ENCODE data around the gene LIMK2. TPM values are rescaled to one million over a fixed set of nuclear protein-coding genes. Genes with fewer than 3 reads are reported as not detected.

Gene LIMK2
- total and polyA plus RNA-seq, 4 donors: 6.6 to 39.2 (median 13.4) TPM

DNA sequence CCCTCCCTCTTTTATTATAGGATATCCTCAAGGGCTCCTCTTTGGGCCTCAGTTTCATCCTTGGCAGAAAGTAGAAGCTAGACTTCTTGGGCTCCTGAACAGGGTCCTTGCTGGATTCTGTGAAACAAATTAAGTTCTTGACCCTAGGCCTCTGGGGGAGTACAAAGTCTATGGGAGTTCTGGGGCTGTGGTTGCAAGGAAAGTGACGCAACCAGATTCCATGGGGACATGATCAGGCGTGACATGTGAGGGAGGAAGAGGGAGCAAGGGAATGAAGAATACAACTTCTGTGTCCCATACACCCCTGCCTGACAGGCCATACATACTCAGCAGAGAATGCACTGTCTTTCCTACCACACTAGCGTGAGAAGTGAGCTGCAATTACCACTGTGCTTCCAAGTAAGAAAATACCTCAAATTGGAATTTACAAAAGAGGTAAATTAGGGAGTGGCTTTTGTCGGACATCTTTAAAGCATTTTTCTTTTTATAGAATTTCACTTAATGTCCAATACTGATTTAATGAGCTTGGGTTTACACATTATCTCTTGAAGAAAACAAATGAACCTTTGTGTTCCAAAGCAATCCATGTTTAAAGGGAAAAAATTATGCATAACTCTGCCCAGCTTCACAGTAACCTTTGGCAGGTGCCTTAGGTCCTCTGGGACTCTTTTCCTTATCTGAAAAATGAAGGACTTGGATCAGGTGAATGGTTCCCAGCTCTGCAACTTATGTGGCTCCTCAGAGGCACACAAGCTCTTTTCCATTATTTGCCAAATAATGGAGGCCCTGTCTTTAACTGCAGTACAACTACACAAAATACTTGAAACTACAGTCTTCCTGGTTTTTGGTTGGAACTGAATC lies 38.9 kb downstream of the LIMK2 start:
- no peak overlapping the region for H3K4me3 ChIP-seq (ENCODE audit: low read depth in 1 of 3, low read length in 3 of 3)
- no peaks in the 10 kb centered on the region for H3K9me3 ChIP-seq (ENCODE audit: control insufficient read depth in 4 of 4, low read length in 3 of 4)
- H3K27me3 ChIP-seq (ENCODE audit: control insufficient read depth in 4 of 4, insufficient read depth in 4 of 4, low read length in 3 of 4): no peaks in the 10 kb centered on the region
- DNase-seq (ENCODE audit: low spot score): no peak
- H3K4me1 ChIP-seq (ENCODE audit: control insufficient read depth in 4 of 4, insufficient read depth in 4 of 4, low read length in 3 of 4): peaks cover 0 to 4% (median 0%) of the 10 kb centered on the region in 4 donors
- 87% methylated on average over 4 of the region's 4 CpGs for WGBS
- H3K27ac ChIP-seq (ENCODE audit: low read depth in 1 of 2, low read length in 2 of 2): no peak overlapping the region
- no peak overlapping the region for H3K9ac ChIP-seq (ENCODE audit: low read depth in 1 of 2, low read length in 2 of 2)
- H3K36me3 ChIP-seq (ENCODE audit: control insufficient read depth in 4 of 4, insufficient read depth in 3 of 4, low read depth in 1 of 4, low read length in 3 of 4): peaks cover 0 to 2% (median 0%) of the 10 kb centered on the region in 4 donors
- TF ChIP-seq FOXA1 (IDR thresholded peaks at IDR 0.05) (no peak), RAD21 (IDR thresholded peaks at IDR 0.05) (no peak), HNF4A (conservative IDR thresholded peaks at IDR 0.05) (peak; percentile 24 to 37), HNF4G (IDR thresholded peaks at IDR 0.05) (peak; percentile 14)

DNA sequence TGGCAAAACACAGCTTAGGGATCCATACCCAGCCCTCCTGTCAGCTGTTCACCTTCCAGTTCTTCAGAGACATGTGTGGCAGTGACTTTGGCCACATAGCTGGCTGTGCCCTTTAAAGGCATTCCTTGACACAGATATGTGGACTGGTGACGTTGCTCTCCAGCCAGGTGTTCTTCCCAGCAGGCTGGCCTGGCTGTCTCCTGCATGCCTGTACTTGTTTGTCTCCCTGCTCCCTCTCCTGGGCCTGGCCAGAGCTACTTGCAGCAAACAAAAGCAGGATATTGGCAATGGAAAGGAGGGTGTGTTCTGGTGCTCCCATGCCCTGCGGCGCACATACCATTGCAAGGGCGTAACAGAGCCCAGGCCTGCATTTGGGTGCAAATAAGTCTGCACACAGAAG lies 41.9 kb downstream of the LIMK2 start:
- no peak for DNase-seq (ENCODE audit: low spot score)
- no peaks in the 10 kb centered on the region for H3K27me3 ChIP-seq (ENCODE audit: control insufficient read depth in 4 of 4, insufficient read depth in 4 of 4, low read length in 3 of 4)
- H3K4me1 ChIP-seq (ENCODE audit: control insufficient read depth in 4 of 4, insufficient read depth in 4 of 4, low read length in 3 of 4): no peaks in the 10 kb centered on the region
- H3K27ac ChIP-seq (ENCODE audit: low read depth in 1 of 2, low read length in 2 of 2): no peak overlapping the region
- peaks cover 2 to 7% (median 3%) of the 10 kb centered on the region in 4 donors for H3K36me3 ChIP-seq (ENCODE audit: control insufficient read depth in 4 of 4, insufficient read depth in 3 of 4, low read depth in 1 of 4, low read length in 3 of 4)
- no peak overlapping the region for H3K4me3 ChIP-seq (ENCODE audit: low read depth in 1 of 3, low read length in 3 of 3)
- no peak overlapping the region for H3K9ac ChIP-seq (ENCODE audit: low read depth in 1 of 2, low read length in 2 of 2)
- TF ChIP-seq RAD21 (IDR thresholded peaks at IDR 0.05) (peak in 1 of 2 donors; percentile 29), FOXA1 (IDR thresholded peaks at IDR 0.05) (no peak)
- no peaks in the 10 kb centered on the region for H3K9me3 ChIP-seq (ENCODE audit: control insufficient read depth in 4 of 4, low read length in 3 of 4)
- WGBS: 76% methylated on average over 4 of the region's 4 CpGs

DNA sequence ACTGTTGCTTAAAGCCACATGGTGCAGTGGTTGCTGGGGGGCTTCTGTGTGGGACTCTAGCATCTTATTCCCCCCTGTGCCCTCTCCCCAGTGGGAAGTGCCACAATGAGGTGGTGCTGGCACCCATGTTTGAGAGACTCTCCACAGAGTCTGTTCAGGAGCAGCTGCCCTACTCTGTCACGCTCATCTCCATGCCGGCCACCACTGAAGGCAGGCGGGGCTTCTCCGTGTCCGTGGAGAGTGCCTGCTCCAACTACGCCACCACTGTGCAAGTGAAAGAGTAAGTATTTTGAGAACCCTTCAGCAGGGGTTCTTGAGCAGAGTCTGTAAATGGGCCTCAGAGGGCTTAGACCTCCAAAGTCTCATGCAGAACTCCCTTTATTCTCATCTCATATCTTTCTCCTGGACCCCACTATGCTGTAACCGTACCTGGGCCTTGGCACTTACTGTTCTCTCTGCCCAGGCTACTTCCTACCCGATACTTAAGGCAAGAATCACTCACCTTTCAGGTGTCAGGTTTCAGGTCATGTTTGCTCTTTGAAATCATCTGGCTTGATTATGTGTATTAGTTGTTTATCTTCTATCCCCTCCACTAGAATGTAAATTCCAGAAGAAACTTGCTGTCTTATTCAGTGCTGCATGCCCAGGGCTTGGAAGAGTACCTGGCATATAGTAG lies 47.8 kb downstream of the LIMK2 start:
- Histone ChIP-seq H3K27me3 (ENCODE audit: control insufficient read depth in 4 of 4, insufficient read depth in 4 of 4, low read length in 3 of 4) (no peaks in the 10 kb centered on the region), H3K4me3 (ENCODE audit: low read depth in 1 of 3, low read length in 3 of 3) (no peak overlapping the region), H3K4me1 (ENCODE audit: control insufficient read depth in 4 of 4, insufficient read depth in 4 of 4, low read length in 3 of 4) (no peaks in the 10 kb centered on the region), H3K9me3 (ENCODE audit: control insufficient read depth in 4 of 4, low read length in 3 of 4) (no peaks in the 10 kb centered on the region), H3K9ac (ENCODE audit: low read depth in 1 of 2, low read length in 2 of 2) (no peak overlapping the region), H3K27ac (ENCODE audit: low read depth in 1 of 2, low read length in 2 of 2) (no peak overlapping the region), H3K36me3 (ENCODE audit: control insufficient read depth in 4 of 4, insufficient read depth in 3 of 4, low read depth in 1 of 4, low read length in 3 of 4) (peaks cover 14 to 40% (median 27%) of the 10 kb centered on the region in 4 donors)
- 93% methylated on average over 8 of the region's 8 CpGs for WGBS
- DNase-seq (ENCODE audit: low spot score): no peak
- TF ChIP-seq RXRA (IDR thresholded peaks at IDR 0.05) (no peak), SP1 (IDR thresholded peaks at IDR 0.05) (no peak), JUND (IDR thresholded peaks at IDR 0.05) (no peak), TAF1 (conservative IDR thresholded peaks at IDR 0.05) (no peak), HNF4A (conservative IDR thresholded peaks at IDR 0.05) (no peak), GABPA (IDR thresholded peaks at IDR 0.05 in 1 of 2, conservative IDR thresholded peaks at IDR 0.05 in 1 of 2) (no peak), FOXA2 (IDR thresholded peaks at IDR 0.05) (no peak), NR2F2 (IDR thresholded peaks at IDR 0.05) (no peak)
- TF ChIP-seq, protein P1, sequence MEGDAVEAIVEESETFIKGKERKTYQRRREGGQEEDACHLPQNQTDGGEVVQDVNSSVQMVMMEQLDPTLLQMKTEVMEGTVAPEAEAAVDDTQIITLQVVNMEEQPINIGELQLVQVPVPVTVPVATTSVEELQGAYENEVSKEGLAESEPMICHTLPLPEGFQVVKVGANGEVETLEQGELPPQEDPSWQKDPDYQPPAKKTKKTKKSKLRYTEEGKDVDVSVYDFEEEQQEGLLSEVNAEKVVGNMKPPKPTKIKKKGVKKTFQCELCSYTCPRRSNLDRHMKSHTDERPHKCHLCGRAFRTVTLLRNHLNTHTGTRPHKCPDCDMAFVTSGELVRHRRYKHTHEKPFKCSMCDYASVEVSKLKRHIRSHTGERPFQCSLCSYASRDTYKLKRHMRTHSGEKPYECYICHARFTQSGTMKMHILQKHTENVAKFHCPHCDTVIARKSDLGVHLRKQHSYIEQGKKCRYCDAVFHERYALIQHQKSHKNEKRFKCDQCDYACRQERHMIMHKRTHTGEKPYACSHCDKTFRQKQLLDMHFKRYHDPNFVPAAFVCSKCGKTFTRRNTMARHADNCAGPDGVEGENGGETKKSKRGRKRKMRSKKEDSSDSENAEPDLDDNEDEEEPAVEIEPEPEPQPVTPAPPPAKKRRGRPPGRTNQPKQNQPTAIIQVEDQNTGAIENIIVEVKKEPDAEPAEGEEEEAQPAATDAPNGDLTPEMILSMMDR (IDR thresholded peaks at IDR 0.05; ENCODE audit: low read depth, low read length, missing input control): no peak
- TF ChIP-seq, protein P2, sequence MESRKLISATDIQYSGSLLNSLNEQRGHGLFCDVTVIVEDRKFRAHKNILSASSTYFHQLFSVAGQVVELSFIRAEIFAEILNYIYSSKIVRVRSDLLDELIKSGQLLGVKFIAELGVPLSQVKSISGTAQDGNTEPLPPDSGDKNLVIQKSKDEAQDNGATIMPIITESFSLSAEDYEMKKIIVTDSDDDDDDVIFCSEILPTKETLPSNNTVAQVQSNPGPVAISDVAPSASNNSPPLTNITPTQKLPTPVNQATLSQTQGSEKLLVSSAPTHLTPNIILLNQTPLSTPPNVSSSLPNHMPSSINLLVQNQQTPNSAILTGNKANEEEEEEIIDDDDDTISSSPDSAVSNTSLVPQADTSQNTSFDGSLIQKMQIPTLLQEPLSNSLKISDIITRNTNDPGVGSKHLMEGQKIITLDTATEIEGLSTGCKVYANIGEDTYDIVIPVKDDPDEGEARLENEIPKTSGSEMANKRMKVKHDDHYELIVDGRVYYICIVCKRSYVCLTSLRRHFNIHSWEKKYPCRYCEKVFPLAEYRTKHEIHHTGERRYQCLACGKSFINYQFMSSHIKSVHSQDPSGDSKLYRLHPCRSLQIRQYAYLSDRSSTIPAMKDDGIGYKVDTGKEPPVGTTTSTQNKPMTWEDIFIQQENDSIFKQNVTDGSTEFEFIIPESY (IDR thresholded peaks at IDR 0.05): no peak
- TF ChIP-seq, protein P3, sequence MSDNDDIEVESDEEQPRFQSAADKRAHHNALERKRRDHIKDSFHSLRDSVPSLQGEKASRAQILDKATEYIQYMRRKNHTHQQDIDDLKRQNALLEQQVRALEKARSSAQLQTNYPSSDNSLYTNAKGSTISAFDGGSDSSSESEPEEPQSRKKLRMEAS (IDR thresholded peaks at IDR 0.05): no peak
- TF ChIP-seq, protein P4, sequence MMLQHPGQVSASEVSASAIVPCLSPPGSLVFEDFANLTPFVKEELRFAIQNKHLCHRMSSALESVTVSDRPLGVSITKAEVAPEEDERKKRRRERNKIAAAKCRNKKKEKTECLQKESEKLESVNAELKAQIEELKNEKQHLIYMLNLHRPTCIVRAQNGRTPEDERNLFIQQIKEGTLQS (IDR thresholded peaks at IDR 0.05): no peak

Measured in liver (tissue), 9 donors.